AG04450 (cell line): ENCODE data around the gene DGAT2L6. TPM values are rescaled to one million over a fixed set of nuclear protein-coding genes. Genes with fewer than 3 reads are reported as not detected.

Experiments
- CTCF ChIA-PET: fragments of 300-600, 350-600 bp; formaldehyde crosslinking; extraction: SDS; loops from one replicate; lab custom pipeline; 2022; ENCODE audit warnings: antibody characterized with exemption, inconsistent platforms; lab: Charles Lee
- POLR2A ChIA-PET: fragments of 350-600 bp; formaldehyde crosslinking; extraction: SDS; loops from one replicate; lab custom pipeline; 2021; ENCODE audit warnings: antibody characterized with exemption, inconsistent platforms; lab: Yijun Ruan, JAX
- DNase-seq: peaks from one replicate; pipeline ENCODE4 v3.0.0-alpha.2; 2011; ENCODE audit warnings: low read depth, low spot score
- H3K27ac ChIP-seq: one replicate; pipeline ENCODE4 v1.5.1; 2012; ENCODE audit warnings: low read depth, low read length, control low read depth
- H3K27me3 ChIP-seq: one replicate; pipeline ENCODE4 v1.6.0; 2012; ENCODE audit warnings: low read length; ENCODE audit not compliant: control insufficient read depth, insufficient read depth
- H3K4me3 ChIP-seq: 2 replicates; pipeline ENCODE4 v1.5.1; 2011; ENCODE audit warnings: mild to moderate bottlenecking, low read depth, low read length, control low read depth
- H3K9me3 ChIP-seq: 2 replicates; pipeline ENCODE4 v1.5.1; 2012; ENCODE audit warnings: low read length; ENCODE audit not compliant: control insufficient read depth, insufficient read depth
- CTCF ChIP-seq: IDR thresholded peaks from 2 replicates; pipeline ENCODE4 v1.5.1; 2011; ENCODE audit warnings: low read depth, low read length, control low read depth, inconsistent platforms
- polyA plus RNA-seq: library from polyadenylated mRNA; depleted of rRNA; stranded (reverse); fragments of >200 nt; gene quantifications from 2 replicates; pipeline ENCODE4 v1.2.3, GENCODE V29; 2011

DGAT2L6 gene
- polyA plus RNA-seq, 1 experiment, result not detected

- TF ChIP-seq CTCF, result peak; percentile 65
- peak within 1 kb of the TSS; percentile 80 for H3K4me3 ChIP-seq
- DNase-seq, result peak; percentile 62
- no peaks in the 10 kb centered on the region for H3K9me3 ChIP-seq
- ChIA-PET CTCF (interaction anchor here (0.5 to 2.7 kb wide), 67 partner anchors 9 to 1520 kb away, joined by 3 to 38 read pairs (median 5); partner anchors contain the start of genes EFNB1, GDPD2, KIF4A and PDZD11), POLR2A (interaction anchor here (0.6 to 1.6 kb wide), 10 partner anchors 9 to 303 kb away, joined by 3 to 20 read pairs (median 3); partner anchors contain the start of genes KIF4A and PDZD11)
- no peaks in the 10 kb centered on the region for H3K27me3 ChIP-seq
- H3K27ac ChIP-seq, result peak within 1 kb of the TSS; percentile 94
Observed at GRCh38 chrX:70133303-70134115, 43.8 kb upstream of the DGAT2L6 start, which contains the start of gene IGBP1. IGBP1 (plus strand) TSS chrX:70133447; CDS start chrX:70133948, 501 bp downstream.

DNA sequence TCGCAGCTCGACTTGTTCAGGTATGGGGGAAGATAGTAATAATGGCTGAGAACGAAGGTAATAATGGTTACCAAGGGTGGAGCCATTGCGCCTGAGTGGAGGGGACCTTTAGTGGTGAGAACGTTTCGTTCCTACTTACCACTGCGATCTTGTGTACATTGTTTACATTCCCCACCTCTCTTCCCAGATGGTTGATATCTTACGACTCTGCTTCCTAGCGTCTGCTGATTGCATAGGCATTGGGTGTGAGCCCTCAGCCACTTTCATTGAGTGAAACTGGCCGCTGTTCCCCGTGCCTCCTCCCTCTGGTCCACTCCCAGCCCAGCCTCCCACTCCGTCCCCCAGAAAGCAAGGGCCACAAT, 43.2 kb upstream of the DGAT2L6 start:
- CTCF ChIA-PET, result interaction anchor here (0.6 to 2.7 kb wide), 40 partner anchors 8 to 1306 kb away, joined by 3 to 38 read pairs (median 6); partner anchors contain the start of genes EFNB1, GDPD2, KIF4A and PDZD11
- Histone ChIP-seq H3K27me3 (no peaks in the 10 kb centered on the region), H3K27ac (peak overlapping the region; percentile 94), H3K9me3 (no peaks in the 10 kb centered on the region), H3K4me3 (peak overlapping the region; percentile 80)
- DNase-seq, result no peak
- TF ChIP-seq CTCF, result no peak
- POLR2A ChIA-PET, result interaction anchor here (0.7 to 1.6 kb wide), 5 partner anchors 8 to 159 kb away, joined by 3 to 20 read pairs (median 4); partner anchors contain the start of genes KIF4A and PDZD11

GRCh38 chrX:70138622-70139021, 38.7 kb upstream of the DGAT2L6 start:
- CTCF ChIA-PET, result no interaction called here

GRCh38 chrX:70139736-70140135, 37.5 kb upstream of the DGAT2L6 start:
- no peak for TF ChIP-seq CTCF

More at GRCh38 chrX:70138622-70139021, 38.7 kb upstream of the DGAT2L6 start:
- no peaks in the 10 kb centered on the region for H3K27me3 ChIP-seq
- H3K27ac ChIP-seq, result no peak overlapping the region
- POLR2A ChIA-PET, result no interaction called here
- DNase-seq, result no peak
- H3K9me3 ChIP-seq, result no peaks in the 10 kb centered on the region
- H3K4me3 ChIP-seq, result no peak overlapping the region
- no peak for TF ChIP-seq CTCF

DNA sequence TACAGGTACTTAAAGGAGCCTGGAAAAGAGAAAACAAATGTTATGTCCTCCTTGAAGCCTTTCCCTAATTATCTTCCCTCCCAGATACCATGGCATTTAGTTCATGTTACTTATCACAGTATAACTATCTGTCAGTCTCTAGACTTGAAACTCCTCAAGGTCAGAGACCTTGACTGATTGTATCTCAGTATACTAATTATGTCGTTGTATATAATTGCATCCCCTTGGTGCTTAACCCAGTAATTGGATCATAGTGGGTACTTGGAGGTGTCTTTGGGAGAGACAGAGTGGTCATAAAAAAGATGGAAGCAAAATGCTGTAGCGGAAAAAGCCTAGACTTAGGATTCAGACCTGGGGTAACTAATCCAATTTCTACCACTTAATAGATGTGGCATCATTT, 35.9 kb upstream of the DGAT2L6 start:
- Histone ChIP-seq H3K27ac (no peak overlapping the region), H3K27me3 (no peaks in the 10 kb centered on the region), H3K4me3 (no peak overlapping the region), H3K9me3 (no peaks in the 10 kb centered on the region)
- CTCF ChIA-PET, result interaction anchor here (2.1 kb wide), 1 partner anchor 8 kb away, joined by 9 read pairs; the partner anchor contains the start of gene IGBP1
- POLR2A ChIA-PET, result no interaction called here
- no peak for DNase-seq
- TF ChIP-seq CTCF, result no peak

More at GRCh38 chrX:70139736-70140135, 37.5 kb upstream of the DGAT2L6 start:
- Histone ChIP-seq H3K27me3 (no peaks in the 10 kb centered on the region), H3K4me3 (no peak overlapping the region), H3K27ac (no peak overlapping the region), H3K9me3 (no peaks in the 10 kb centered on the region)
- no peak for DNase-seq
- ChIA-PET CTCF (no interaction called here), POLR2A (interaction anchor here (0.7 kb wide), 1 partner anchor 35 kb away, joined by 4 read pairs; no protein-coding TSS in a partner anchor)
